Measurements from ENCODE around the gene MVB12B.

MVB12B gene

GRCh38 chr9:126334721-126335621 lies 8.3 kb downstream of the MVB12B start:
- no peak for DNase-seq

- DNase-seq, result no peak
Observed at GRCh38 chr9:126335837-126336735, 9.5 kb downstream of the MVB12B start.

- DNase-seq, result no peak
Observed at GRCh38 chr9:126336736-126337325, 10.2 kb downstream of the MVB12B start.

- no peak for DNase-seq
Observed at GRCh38 chr9:126337729-126338372, 11.2 kb downstream of the MVB12B start.

GRCh38 chr9:126338945-126339344 lies 12.3 kb downstream of the MVB12B start:
- no peak for DNase-seq

- DNase-seq, result no peak
Observed at GRCh38 chr9:126341426-126341825, 14.8 kb downstream of the MVB12B start.

GRCh38 chr9:126341902-126342301 lies 15.3 kb downstream of the MVB12B start:
- no peak for DNase-seq

- no peak for DNase-seq
Observed at GRCh38 chr9:126342621-126343031, 16.0 kb downstream of the MVB12B start.

- no peak for DNase-seq
Observed at GRCh38 chr9:126343271-126343700, 16.7 kb downstream of the MVB12B start.

GRCh38 chr9:126346031-126346430 lies 19.4 kb downstream of the MVB12B start:
- DNase-seq, result no peak

GRCh38 chr9:126347093-126347492 lies 20.5 kb downstream of the MVB12B start:
- no peak for DNase-seq

GRCh38 chr9:126347911-126348760 lies 21.5 kb downstream of the MVB12B start:
- DNase-seq, result no peak

- DNase-seq, result no peak
Observed at GRCh38 chr9:126348911-126349550, 22.4 kb downstream of the MVB12B start.

GRCh38 chr9:126354887-126355770 lies 28.5 kb downstream of the MVB12B start:
- no peak for DNase-seq

GRCh38 chr9:126357074-126357473 lies 30.4 kb downstream of the MVB12B start:
- DNase-seq, result no peak

- no peak for DNase-seq
Observed at GRCh38 chr9:126360073-126360472, 33.4 kb downstream of the MVB12B start.

- no peak for DNase-seq
Observed at GRCh38 chr9:126361810-126362238, 35.2 kb downstream of the MVB12B start.

- no peak for DNase-seq
Observed at GRCh38 chr9:126363250-126363649, 36.6 kb downstream of the MVB12B start.

GRCh38 chr9:126363847-126364671 lies 37.4 kb downstream of the MVB12B start:
- DNase-seq, result no peak

All from activated CD4-positive, alpha-beta T cell treated with anti-CD3 and anti-CD28 coated beads, Interleukin-2, amount 50 U/mL, for 1 hour (primary cell).